HG03558 (cell line): ENCODE data around the gene C21orf91.

Experiments used
- ATAC-seq: cut with Tn5 transposase; IDR thresholded peaks from one replicate; pipeline ENCODE4 v1.9.1; 2021; ENCODE audit warnings: moderate number of reproducible peaks; ENCODE audit not compliant: unreplicated experiment; ENCODE audit errors: extremely low read depth

Gene C21orf91

GRCh38 chr21:17799414-17800164 lies 19.6 kb downstream of the C21orf91 start:
- no peak for ATAC-seq

GRCh38 chr21:17798796-17799195 lies 20.4 kb downstream of the C21orf91 start:
- no peak for ATAC-seq

- ATAC-seq: no peak
These were observed 21.2 kb downstream of the C21orf91 start for GRCh38 chr21:17797967-17798366.

GRCh38 chr21:17796503-17796902 lies 22.7 kb downstream of the C21orf91 start:
- ATAC-seq: no peak

- no peak for ATAC-seq
These were observed 23.1 kb downstream of the C21orf91 start for GRCh38 chr21:17796037-17796403.

GRCh38 chr21:17795146-17796036 lies 23.8 kb downstream of the C21orf91 start:
- ATAC-seq: no peak

- no peak for ATAC-seq
These were observed 24.5 kb downstream of the C21orf91 start for GRCh38 chr21:17794518-17795145.

GRCh38 chr21:17793246-17794123 lies 25.7 kb downstream of the C21orf91 start:
- ATAC-seq: peak; percentile 58

GRCh38 chr21:17789656-17790055 lies 29.5 kb downstream of the C21orf91 start:
- no peak for ATAC-seq

- no peak for ATAC-seq
These were observed 30.1 kb downstream of the C21orf91 start for GRCh38 chr21:17789069-17789468.

GRCh38 chr21:17786851-17787181 lies 32.3 kb downstream of the C21orf91 start:
- ATAC-seq: no peak

GRCh38 chr21:17786071-17786850 lies 32.9 kb downstream of the C21orf91 start:
- no peak for ATAC-seq

- ATAC-seq: no peak
These were observed 33.8 kb downstream of the C21orf91 start for GRCh38 chr21:17785403-17785788.

GRCh38 chr21:17784604-17785402 lies 34.4 kb downstream of the C21orf91 start:
- ATAC-seq: peak; percentile 41

GRCh38 chr21:17784180-17784598 lies 35.0 kb downstream of the C21orf91 start:
- peak; percentile 26 for ATAC-seq

GRCh38 chr21:17783481-17784179 lies 35.5 kb downstream of the C21orf91 start:
- peak; percentile 16 for ATAC-seq

GRCh38 chr21:17783003-17783402 lies 36.2 kb downstream of the C21orf91 start:
- ATAC-seq: no peak

- no peak for ATAC-seq
These were observed 37.1 kb downstream of the C21orf91 start for GRCh38 chr21:17782051-17782450.
